ENCODE results near the gene MSL1.
A peak's percentile ranks its signal among the peaks of the same experiment; 100 is the strongest.

The MSL1 gene

GRCh38 chr17:40074871-40075200, 46.9 kb upstream of the MSL1 start:
- TF ChIP-seq CTCF (IDR thresholded peaks at IDR 0.05; ENCODE audit: extremely low read depth, insufficient read depth, missing control alignments) = no peak
- in situ Hi-C loops (cut with MboI; ENCODE audit: low pct_unique_long_range_greater_than_20kb, low sequenced_read_pairs, unreplicated experiment) = no loop called here
- DNase-seq (ENCODE audit: low spot score) = no peak

- TF ChIP-seq CTCF (IDR thresholded peaks at IDR 0.05; ENCODE audit: extremely low read depth, insufficient read depth, missing control alignments) = peak; percentile 86
- peak; percentile 74 for DNase-seq (ENCODE audit: low spot score)
- in situ Hi-C loops (cut with MboI; ENCODE audit: low pct_unique_long_range_greater_than_20kb, low sequenced_read_pairs, unreplicated experiment) = no loop called here
These were observed 46.4 kb upstream of the MSL1 start for GRCh38 chr17:40075201-40075941.

- in situ Hi-C loops (cut with MboI; ENCODE audit: low pct_unique_long_range_greater_than_20kb, low sequenced_read_pairs, unreplicated experiment) = no loop called here
- TF ChIP-seq CTCF (IDR thresholded peaks at IDR 0.05; ENCODE audit: extremely low read depth, insufficient read depth, missing control alignments) = no peak
These were observed 45.8 kb upstream of the MSL1 start for GRCh38 chr17:40075942-40076498.

GRCh38 chr17:40076591-40076990, 45.2 kb upstream of the MSL1 start:
- TF ChIP-seq CTCF (IDR thresholded peaks at IDR 0.05; ENCODE audit: extremely low read depth, insufficient read depth, missing control alignments) = no peak
- DNase-seq (ENCODE audit: low spot score) = no peak
- in situ Hi-C loops (cut with MboI; ENCODE audit: low pct_unique_long_range_greater_than_20kb, low sequenced_read_pairs, unreplicated experiment) = no loop called here

More at GRCh38 chr17:40075942-40076498, 45.8 kb upstream of the MSL1 start:
- no peak for DNase-seq (ENCODE audit: low spot score)

- no peak for DNase-seq (ENCODE audit: low spot score)
- in situ Hi-C loops (cut with MboI; ENCODE audit: low pct_unique_long_range_greater_than_20kb, low sequenced_read_pairs, unreplicated experiment) = no loop called here
- no peak for TF ChIP-seq CTCF (IDR thresholded peaks at IDR 0.05; ENCODE audit: extremely low read depth, insufficient read depth, missing control alignments)
These were observed 42.2 kb upstream of the MSL1 start for GRCh38 chr17:40079545-40079944.

GRCh38 chr17:40084477-40084876, 37.3 kb upstream of the MSL1 start:
- no peak for TF ChIP-seq CTCF (IDR thresholded peaks at IDR 0.05; ENCODE audit: extremely low read depth, insufficient read depth, missing control alignments)
- in situ Hi-C loops (cut with MboI; ENCODE audit: low pct_unique_long_range_greater_than_20kb, low sequenced_read_pairs, unreplicated experiment) = no loop called here
- DNase-seq (ENCODE audit: low spot score) = no peak
